ENCODE results near the gene NIPBL. TPM values are rescaled to one million over a fixed set of nuclear protein-coding genes. Genes with fewer than 3 reads are reported as not detected.

Gene NIPBL
- total and polyA plus RNA-seq, 2 of the 13 experiments (the other 11 are each of a cell fraction or from before 2014, with no cell fraction given) = 12.3 to 32.3 TPM

DNA sequence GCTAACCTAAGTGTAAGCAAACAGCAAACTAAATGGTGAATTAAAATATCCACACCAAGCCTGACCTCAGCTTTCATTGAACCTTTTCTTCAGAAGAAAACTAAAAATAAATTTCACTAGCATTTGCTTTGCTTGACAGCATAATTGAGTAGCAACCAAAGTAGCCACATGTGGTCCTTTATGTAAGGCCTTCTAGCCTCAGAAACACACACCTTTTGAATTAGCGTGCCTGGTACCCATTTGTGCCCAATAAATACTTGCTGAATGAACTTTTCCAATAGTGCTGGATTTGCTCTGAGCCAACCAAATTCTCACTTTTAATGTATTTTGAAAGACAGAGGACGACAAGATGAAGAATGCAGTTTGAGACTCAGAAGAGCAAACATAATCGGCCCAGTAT is 2.1 kb upstream of the NIPBL start:
- BruUV-seq (replicated peaks) = no TSS peak
- H3K4me3 ChIP-seq (replicated peaks in 1 of 3; ENCODE audit: insufficient read depth in 1 of 3, low read depth in 2 of 3, low read length in 3 of 3) = peak overlapping the region; percentile 95 to 99 (median 99); a peak in 5 of 6 replicates
- intact Hi-C loops (cut with micrococcal nuclease; ENCODE audit: unreplicated experiment) = loop anchor here (10.0 kb wide), 1 partner anchor 720 kb away; the partner anchor contains the start of genes LMBRD2 and SKP2
- TF ChIP-seq FOXJ3 (CRISPR knock-in tag; IDR thresholded peaks at IDR 0.05; ENCODE audit: borderline replicate concordance) = no peak
- no peak for TF ChIP-seq CAMTA2 (CRISPR knock-in tag; IDR thresholded peaks at IDR 0.05; ENCODE audit: borderline replicate concordance)
- TF ChIP-seq, protein P1, sequence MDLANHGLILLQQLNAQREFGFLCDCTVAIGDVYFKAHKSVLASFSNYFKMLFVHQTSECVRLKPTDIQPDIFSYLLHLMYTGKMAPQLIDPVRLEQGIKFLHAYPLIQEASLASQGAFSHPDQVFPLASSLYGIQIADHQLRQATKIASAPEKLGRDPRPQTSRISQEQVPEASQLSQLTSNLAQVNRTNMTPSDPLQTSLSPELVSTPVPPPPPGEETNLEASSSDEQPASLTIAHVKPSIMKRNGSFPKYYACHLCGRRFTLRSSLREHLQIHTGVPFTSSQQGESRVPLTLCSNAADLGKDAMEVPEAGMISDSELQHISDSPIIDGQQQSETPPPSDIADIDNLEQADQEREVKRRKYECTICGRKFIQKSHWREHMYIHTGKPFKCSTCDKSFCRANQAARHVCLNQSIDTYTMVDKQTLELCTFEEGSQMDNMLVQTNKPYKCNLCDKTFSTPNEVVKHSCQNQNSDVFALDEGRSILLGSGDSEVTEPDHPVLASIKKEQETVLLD (CRISPR knock-in tag; IDR thresholded peaks at IDR 0.05; ENCODE audit: low read depth) = no peak
- TF ChIP-seq, protein P2, sequence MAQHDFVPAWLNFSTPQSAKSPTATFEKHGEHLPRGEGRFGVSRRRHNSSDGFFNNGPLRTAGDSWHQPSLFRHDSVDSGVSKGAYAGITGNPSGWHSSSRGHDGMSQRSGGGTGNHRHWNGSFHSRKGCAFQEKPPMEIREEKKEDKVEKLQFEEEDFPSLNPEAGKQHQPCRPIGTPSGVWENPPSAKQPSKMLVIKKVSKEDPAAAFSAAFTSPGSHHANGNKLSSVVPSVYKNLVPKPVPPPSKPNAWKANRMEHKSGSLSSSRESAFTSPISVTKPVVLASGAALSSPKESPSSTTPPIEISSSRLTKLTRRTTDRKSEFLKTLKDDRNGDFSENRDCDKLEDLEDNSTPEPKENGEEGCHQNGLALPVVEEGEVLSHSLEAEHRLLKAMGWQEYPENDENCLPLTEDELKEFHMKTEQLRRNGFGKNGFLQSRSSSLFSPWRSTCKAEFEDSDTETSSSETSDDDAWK (CRISPR knock-in tag; IDR thresholded peaks at IDR 0.05) = no peak
- TF ChIP-seq, protein P3, sequence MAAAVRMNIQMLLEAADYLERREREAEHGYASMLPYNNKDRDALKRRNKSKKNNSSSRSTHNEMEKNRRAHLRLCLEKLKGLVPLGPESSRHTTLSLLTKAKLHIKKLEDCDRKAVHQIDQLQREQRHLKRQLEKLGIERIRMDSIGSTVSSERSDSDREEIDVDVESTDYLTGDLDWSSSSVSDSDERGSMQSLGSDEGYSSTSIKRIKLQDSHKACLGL (CRISPR knock-in tag; IDR thresholded peaks at IDR 0.05) = no peak
- no peak for TF ChIP-seq ZFYVE20 (CRISPR knock-in tag; IDR thresholded peaks at IDR 0.05; ENCODE audit: borderline replicate concordance, low read depth)
- TF ChIP-seq SAP130 (CRISPR knock-in tag; IDR thresholded peaks at IDR 0.05; ENCODE audit: low read depth) = 0 out of 2 replicates have a peak, but pooled peaks have one; percentile 5
- TF ChIP-seq, protein P4, sequence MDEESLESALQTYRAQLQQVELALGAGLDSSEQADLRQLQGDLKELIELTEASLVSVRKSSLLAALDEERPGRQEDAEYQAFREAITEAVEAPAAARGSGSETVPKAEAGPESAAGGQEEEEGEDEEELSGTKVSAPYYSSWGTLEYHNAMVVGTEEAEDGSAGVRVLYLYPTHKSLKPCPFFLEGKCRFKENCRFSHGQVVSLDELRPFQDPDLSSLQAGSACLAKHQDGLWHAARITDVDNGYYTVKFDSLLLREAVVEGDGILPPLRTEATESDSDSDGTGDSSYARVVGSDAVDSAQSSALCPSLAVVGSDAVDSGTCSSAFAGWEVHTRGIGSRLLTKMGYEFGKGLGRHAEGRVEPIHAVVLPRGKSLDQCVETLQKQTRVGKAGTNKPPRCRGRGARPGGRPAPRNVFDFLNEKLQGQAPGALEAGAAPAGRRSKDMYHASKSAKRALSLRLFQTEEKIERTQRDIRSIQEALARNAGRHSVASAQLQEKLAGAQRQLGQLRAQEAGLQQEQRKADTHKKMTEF (CRISPR knock-in tag; IDR thresholded peaks at IDR 0.05) = no peak
- TF ChIP-seq, protein P5, sequence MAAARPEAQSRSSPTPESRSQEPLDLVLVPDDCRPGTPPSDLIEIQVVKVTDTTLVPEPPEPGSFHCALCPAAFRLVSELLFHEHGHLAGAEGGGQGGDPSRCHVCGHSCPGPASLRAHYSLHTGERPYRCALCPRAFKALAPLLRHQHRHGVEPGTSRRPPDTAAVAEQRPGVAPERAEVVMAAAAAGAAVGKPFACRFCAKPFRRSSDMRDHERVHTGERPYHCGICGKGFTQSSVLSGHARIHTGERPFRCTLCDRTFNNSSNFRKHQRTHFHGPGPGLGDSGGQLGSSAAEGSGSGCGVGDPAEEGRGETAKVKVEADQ (CRISPR knock-in tag; IDR thresholded peaks at IDR 0.05; ENCODE audit: borderline replicate concordance) = no peak
- TF ChIP-seq SIN3A (IDR thresholded peaks at IDR 0.05; ENCODE audit: borderline replicate concordance, low read depth, low read length) = 0 out of 2 replicates have a peak, but pooled peaks have one; percentile 29
- TF ChIP-seq ZNF367 (CRISPR knock-in tag; IDR thresholded peaks at IDR 0.05; ENCODE audit: borderline replicate concordance) = no peak
- H2AFZ ChIP-seq (ENCODE audit: low read length) = no peak overlapping the region
- peak overlapping the region; percentile 83 for H3K4me2 ChIP-seq (ENCODE audit: low read depth, low read length)
- peaks cover 28% of the 10 kb centered on the region for H3K4me1 ChIP-seq (ENCODE audit: insufficient read depth, low read length)
- DNase-seq (ENCODE audit: low spot score) (no peak), FAIRE-seq (no peak), ATAC-seq (no peak)
- H3K9me3 ChIP-seq (ENCODE audit: low read length) = no peaks in the 10 kb centered on the region
- H3K9ac ChIP-seq (ENCODE audit: insufficient read depth, low read depth, low read length) = peak overlapping the region; percentile 97
- H3K36me3 ChIP-seq (replicated peaks in 1 of 2; ENCODE audit: control insufficient read depth in 1 of 2, insufficient read depth in 2 of 2, low read length in 2 of 2) = no peaks in the 10 kb centered on the region
- H4K20me1 ChIP-seq (ENCODE audit: insufficient read depth, low read length) = peaks cover 28% of the 10 kb centered on the region
- peak overlapping the region; percentile 96 for H3K27ac ChIP-seq (ENCODE audit: extremely low read length, insufficient read depth, low read length)
- in situ Hi-C loops (cut with HindIII; ENCODE audit: extremely low pct_ligation_motif_present, low pct_unique_long_range_greater_than_20kb) = loop anchor here (5.0 kb wide), 1 partner anchor 137 kb away; no protein-coding TSS in a partner anchor
- H3K27me3 ChIP-seq (ENCODE audit: control insufficient read depth in 1 of 2, insufficient read depth in 2 of 2, low read length in 2 of 2) = peaks cover 0 to 3% of the 10 kb centered on the region in 2 experiments; a peak in 1 of 5 replicates
- ChIA-PET CTCF (ENCODE audit: low intra/inter-chr PET ratio, low total read pairs) (no interaction called here), POLR2A (no interaction called here)
- peaks cover 69% of the 10 kb centered on the region for H3K79me2 ChIP-seq (ENCODE audit: insufficient read depth, low read length)
- WGBS (ENCODE audit: low lambda C conversion rate) = 9% methylated on average over 3 of the region's 3 CpGs

Data from HepG2 (cell line).